GM23248 (cell line): Measurements from ENCODE around the gene NF1.

Source experiments
- EZH2 ChIP-seq: fragments of 200-600 bp; sonication (generic); IDR thresholded peaks from 2 replicates; pipeline ENCODE4 v1.6.1; 2018; ENCODE audit warnings: antibody characterized with exemption, mild to moderate bottlenecking; ENCODE audit not compliant: insufficient read depth, poor library complexity, severe bottlenecking
- EZH2phosphoT487 ChIP-seq: fragments of 200-600 bp; sonication (generic); IDR thresholded peaks from 2 replicates; pipeline ENCODE4 v1.6.1; 2018; ENCODE audit warnings: antibody characterized with exemption, moderate library complexity, mild to moderate bottlenecking, low read depth; ENCODE audit not compliant: insufficient read depth

DNA sequence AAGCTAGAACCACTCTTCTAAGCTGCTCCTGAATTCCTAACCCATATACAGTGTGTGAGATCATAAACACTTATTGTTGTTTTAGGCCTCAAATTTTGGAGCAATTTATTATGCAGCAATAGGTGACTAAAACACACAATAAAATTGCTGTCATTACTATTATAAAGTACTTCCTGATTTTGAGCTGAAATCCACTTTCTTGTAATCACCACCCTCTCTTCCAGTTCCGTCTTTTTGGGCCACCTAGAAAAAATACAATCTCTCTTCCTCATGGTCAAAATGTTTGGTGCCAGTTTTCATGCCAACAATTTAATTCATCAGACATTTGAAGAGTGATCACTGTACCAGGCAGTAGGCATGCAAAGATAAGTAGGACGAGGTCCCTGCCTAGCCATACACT, 43.3 kb upstream of the NF1 start:
- no peak for TF ChIP-seq EZH2
- no peak for TF ChIP-seq EZH2phosphoT487
